ENCODE data around the gene ADAP1. TPM values are rescaled to one million over a fixed set of nuclear protein-coding genes. Genes with fewer than 3 reads are reported as not detected.

The ADAP1 gene
- total and polyA plus RNA-seq, 9 donors = 0.52 to 16.4 (median 3.5) TPM

GRCh38 chr7:921071-921461, 33.4 kb downstream of the ADAP1 start:
- peak in 3 of 5 donors; percentile 1 to 34 (median 4) for DNase-seq

GRCh38 chr7:920351-921070, 34.0 kb downstream of the ADAP1 start:
- no peaks in the 10 kb centered on the region for H3K36me3 ChIP-seq
- intact Hi-C loops (cut with DNase I) = no loop called here
- peak in 4 of 5 donors; percentile 6 to 33 (median 14) for DNase-seq
- H3K4me3 ChIP-seq = no peak overlapping the region
- 80 to 87% (median 83%) methylated on average over 40 of the region's 40 CpGs for WGBS, 3 donors
- TF ChIP-seq CTCF (IDR thresholded peaks at IDR 0.05) = no peak
- TF ChIP-seq POLR2A (IDR thresholded peaks at IDR 0.05) = no peak
- no peak for TF ChIP-seq EP300 (IDR thresholded peaks at IDR 0.05)
- peaks cover 2% of the 10 kb centered on the region for H3K4me1 ChIP-seq (ENCODE audit: insufficient read depth)
- no peaks in the 10 kb centered on the region for H3K9me3 ChIP-seq
- H3K27ac ChIP-seq = no peak overlapping the region
- no peaks in the 10 kb centered on the region for H3K27me3 ChIP-seq

More at GRCh38 chr7:921071-921461, 33.4 kb downstream of the ADAP1 start:
- H3K4me3 ChIP-seq = no peak overlapping the region
- intact Hi-C loops (cut with DNase I) = no loop called here
- WGBS, 3 donors = 90 to 92% (median 91%) methylated on average over 15 of the region's 15 CpGs
- H3K27me3 ChIP-seq = no peaks in the 10 kb centered on the region
- H3K27ac ChIP-seq = no peak overlapping the region
- no peak for TF ChIP-seq CTCF (IDR thresholded peaks at IDR 0.05)
- no peak for TF ChIP-seq POLR2A (IDR thresholded peaks at IDR 0.05)
- TF ChIP-seq EP300 (IDR thresholded peaks at IDR 0.05) = no peak
- H3K4me1 ChIP-seq (ENCODE audit: insufficient read depth) = peaks cover 2% of the 10 kb centered on the region
- no peaks in the 10 kb centered on the region for H3K9me3 ChIP-seq
- H3K36me3 ChIP-seq = no peaks in the 10 kb centered on the region

- H3K4me1 ChIP-seq (ENCODE audit: insufficient read depth) = peaks cover 2% of the 10 kb centered on the region
- DNase-seq = peak in 4 of 5 donors; percentile 5 to 28 (median 14)
- no peak overlapping the region for H3K4me3 ChIP-seq
- intact Hi-C loops (cut with DNase I) = loop anchor here in 1 of 4 donors (10.0 kb wide), 1 partner anchor 145 kb away; no protein-coding TSS in a partner anchor
- TF ChIP-seq POLR2A (IDR thresholded peaks at IDR 0.05) = no peak
- no peak for TF ChIP-seq CTCF (IDR thresholded peaks at IDR 0.05)
- TF ChIP-seq EP300 (IDR thresholded peaks at IDR 0.05) = no peak
- H3K27ac ChIP-seq = no peak overlapping the region
- WGBS, 3 donors = 61 to 76% (median 71%) methylated on average over 24 to 26 of the region's 26 CpGs
- no peaks in the 10 kb centered on the region for H3K9me3 ChIP-seq
- no peaks in the 10 kb centered on the region for H3K36me3 ChIP-seq
- no peaks in the 10 kb centered on the region for H3K27me3 ChIP-seq
Observed at GRCh38 chr7:919924-920341, 34.5 kb downstream of the ADAP1 start.

GRCh38 chr7:919114-919442, 35.4 kb downstream of the ADAP1 start:
- no peaks in the 10 kb centered on the region for H3K36me3 ChIP-seq
- H3K9me3 ChIP-seq = no peaks in the 10 kb centered on the region
- TF ChIP-seq POLR2A (IDR thresholded peaks at IDR 0.05) = no peak
- intact Hi-C loops (cut with DNase I) = loop anchor here in 1 of 4 donors (10.0 kb wide), 1 partner anchor 146 kb away; no protein-coding TSS in a partner anchor
- DNase-seq = peak in 4 of 5 donors; percentile 1 to 24 (median 6)
- no peak overlapping the region for H3K4me3 ChIP-seq
- no peaks in the 10 kb centered on the region for H3K4me1 ChIP-seq (ENCODE audit: insufficient read depth)
- no peak overlapping the region for H3K27ac ChIP-seq
- no peaks in the 10 kb centered on the region for H3K27me3 ChIP-seq
- WGBS, 3 donors = 80 to 83% (median 82%) methylated on average over 13 of the region's 13 CpGs
